ENCODE data around the gene TAF12. TPM values are rescaled to one million over a fixed set of nuclear protein-coding genes. Genes with fewer than 3 reads are reported as not detected.

Gene TAF12
- total RNA-seq, 1 experiment from 2014 or later = 18.6 TPM

- Mint-ChIP-seq H3K27ac (no peak overlapping the region), H3K9me3 (peaks cover 3% of the 10 kb centered on the region; the same call in 1 of the 2 replicates), H3K4me1 (no peaks in the 10 kb centered on the region), H3K27me3 (ENCODE audit: low read depth) (no peaks in the 10 kb centered on the region), H3K36me3 (peaks cover 3% of the 10 kb centered on the region; the same call in 1 of the 2 replicates), H3K4me3 (no peak overlapping the region)
- TF ChIP-seq TEAD4 (CRISPR knock-in tag; IDR thresholded peaks at IDR 0.05) (no peak), ZNF425 (CRISPR knock-in tag; conservative IDR thresholded peaks at IDR 0.05) (no peak), JUN (CRISPR knock-in tag; IDR thresholded peaks at IDR 0.05) (no peak)
- TF ChIP-seq, protein P1, sequence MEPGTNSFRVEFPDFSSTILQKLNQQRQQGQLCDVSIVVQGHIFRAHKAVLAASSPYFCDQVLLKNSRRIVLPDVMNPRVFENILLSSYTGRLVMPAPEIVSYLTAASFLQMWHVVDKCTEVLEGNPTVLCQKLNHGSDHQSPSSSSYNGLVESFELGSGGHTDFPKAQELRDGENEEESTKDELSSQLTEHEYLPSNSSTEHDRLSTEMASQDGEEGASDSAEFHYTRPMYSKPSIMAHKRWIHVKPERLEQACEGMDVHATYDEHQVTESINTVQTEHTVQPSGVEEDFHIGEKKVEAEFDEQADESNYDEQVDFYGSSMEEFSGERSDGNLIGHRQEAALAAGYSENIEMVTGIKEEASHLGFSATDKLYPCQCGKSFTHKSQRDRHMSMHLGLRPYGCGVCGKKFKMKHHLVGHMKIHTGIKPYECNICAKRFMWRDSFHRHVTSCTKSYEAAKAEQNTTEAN (CRISPR knock-in tag; IDR thresholded peaks at IDR 0.05) = no peak
- TF ChIP-seq, protein P2, sequence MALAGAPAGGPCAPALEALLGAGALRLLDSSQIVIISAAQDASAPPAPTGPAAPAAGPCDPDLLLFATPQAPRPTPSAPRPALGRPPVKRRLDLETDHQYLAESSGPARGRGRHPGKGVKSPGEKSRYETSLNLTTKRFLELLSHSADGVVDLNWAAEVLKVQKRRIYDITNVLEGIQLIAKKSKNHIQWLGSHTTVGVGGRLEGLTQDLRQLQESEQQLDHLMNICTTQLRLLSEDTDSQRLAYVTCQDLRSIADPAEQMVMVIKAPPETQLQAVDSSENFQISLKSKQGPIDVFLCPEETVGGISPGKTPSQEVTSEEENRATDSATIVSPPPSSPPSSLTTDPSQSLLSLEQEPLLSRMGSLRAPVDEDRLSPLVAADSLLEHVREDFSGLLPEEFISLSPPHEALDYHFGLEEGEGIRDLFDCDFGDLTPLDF (CRISPR knock-in tag; IDR thresholded peaks at IDR 0.05) = no peak
- CTCF ChIA-PET = no interaction called here
- POLR2A ChIA-PET = no interaction called here
- DNase-seq (ENCODE audit: low spot score) (no peak), ATAC-seq (no peak)
These were observed 10.3 kb downstream of the TAF12 start for GRCh38 chr1:28632560-28632959.

DNA sequence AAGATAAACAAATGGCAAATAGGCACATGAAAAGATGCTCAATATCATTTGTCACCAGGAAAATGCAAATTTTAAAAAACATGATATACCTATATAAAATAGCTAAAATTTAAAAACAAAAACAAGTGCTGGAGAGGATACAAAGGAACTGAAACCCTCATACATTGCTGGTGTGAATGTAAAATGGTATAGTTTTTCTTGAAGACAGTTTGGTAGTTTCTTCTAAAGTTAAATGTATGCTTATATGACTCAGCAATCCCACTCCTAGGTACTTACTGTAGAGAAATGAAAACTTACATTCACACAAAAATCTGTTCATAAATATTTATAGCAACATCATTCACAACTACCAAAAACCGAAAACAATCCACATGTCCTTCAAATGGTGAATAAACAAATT lies 11.2 kb downstream of the TAF12 start:
- Mint-ChIP-seq H3K4me3 (no peak overlapping the region), H3K36me3 (peaks cover 3% of the 10 kb centered on the region; the same call in 1 of the 2 replicates), H3K4me1 (no peaks in the 10 kb centered on the region), H3K27ac (no peak overlapping the region), H3K27me3 (ENCODE audit: low read depth) (no peaks in the 10 kb centered on the region), H3K9me3 (peaks cover 4% of the 10 kb centered on the region; the same call in 1 of the 2 replicates)
- ChIA-PET CTCF (no interaction called here), POLR2A (interaction anchor here (0.6 kb wide), 1 partner anchor 479 kb away, joined by 6 read pairs; no protein-coding TSS in a partner anchor)
- no peak for DNase-seq (ENCODE audit: low spot score)
- ATAC-seq = no peak
- TF ChIP-seq RELA (CRISPR knock-in tag; IDR thresholded peaks at IDR 0.05; ENCODE audit: borderline replicate concordance) = no peak
- TF ChIP-seq, protein P3, sequence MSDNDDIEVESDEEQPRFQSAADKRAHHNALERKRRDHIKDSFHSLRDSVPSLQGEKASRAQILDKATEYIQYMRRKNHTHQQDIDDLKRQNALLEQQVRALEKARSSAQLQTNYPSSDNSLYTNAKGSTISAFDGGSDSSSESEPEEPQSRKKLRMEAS (CRISPR knock-in tag; IDR thresholded peaks at IDR 0.05) = no peak
- no peak for TF ChIP-seq GTF2I (CRISPR knock-in tag; conservative IDR thresholded peaks at IDR 0.05)
- TF ChIP-seq, protein P4, sequence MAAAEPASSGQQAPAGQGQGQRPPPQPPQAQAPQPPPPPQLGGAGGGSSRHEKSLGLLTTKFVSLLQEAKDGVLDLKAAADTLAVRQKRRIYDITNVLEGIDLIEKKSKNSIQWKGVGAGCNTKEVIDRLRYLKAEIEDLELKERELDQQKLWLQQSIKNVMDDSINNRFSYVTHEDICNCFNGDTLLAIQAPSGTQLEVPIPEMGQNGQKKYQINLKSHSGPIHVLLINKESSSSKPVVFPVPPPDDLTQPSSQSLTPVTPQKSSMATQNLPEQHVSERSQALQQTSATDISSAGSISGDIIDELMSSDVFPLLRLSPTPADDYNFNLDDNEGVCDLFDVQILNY (CRISPR knock-in tag; IDR thresholded peaks at IDR 0.05) = no peak
- TF ChIP-seq MYBL2 (CRISPR knock-in tag; IDR thresholded peaks at IDR 0.05) = no peak
- TF ChIP-seq, protein P2 (CRISPR knock-in tag; IDR thresholded peaks at IDR 0.05) = no peak
- no peak for TF ChIP-seq FOXK1 (CRISPR knock-in tag; IDR thresholded peaks at IDR 0.05)
- TF ChIP-seq, protein P5, sequence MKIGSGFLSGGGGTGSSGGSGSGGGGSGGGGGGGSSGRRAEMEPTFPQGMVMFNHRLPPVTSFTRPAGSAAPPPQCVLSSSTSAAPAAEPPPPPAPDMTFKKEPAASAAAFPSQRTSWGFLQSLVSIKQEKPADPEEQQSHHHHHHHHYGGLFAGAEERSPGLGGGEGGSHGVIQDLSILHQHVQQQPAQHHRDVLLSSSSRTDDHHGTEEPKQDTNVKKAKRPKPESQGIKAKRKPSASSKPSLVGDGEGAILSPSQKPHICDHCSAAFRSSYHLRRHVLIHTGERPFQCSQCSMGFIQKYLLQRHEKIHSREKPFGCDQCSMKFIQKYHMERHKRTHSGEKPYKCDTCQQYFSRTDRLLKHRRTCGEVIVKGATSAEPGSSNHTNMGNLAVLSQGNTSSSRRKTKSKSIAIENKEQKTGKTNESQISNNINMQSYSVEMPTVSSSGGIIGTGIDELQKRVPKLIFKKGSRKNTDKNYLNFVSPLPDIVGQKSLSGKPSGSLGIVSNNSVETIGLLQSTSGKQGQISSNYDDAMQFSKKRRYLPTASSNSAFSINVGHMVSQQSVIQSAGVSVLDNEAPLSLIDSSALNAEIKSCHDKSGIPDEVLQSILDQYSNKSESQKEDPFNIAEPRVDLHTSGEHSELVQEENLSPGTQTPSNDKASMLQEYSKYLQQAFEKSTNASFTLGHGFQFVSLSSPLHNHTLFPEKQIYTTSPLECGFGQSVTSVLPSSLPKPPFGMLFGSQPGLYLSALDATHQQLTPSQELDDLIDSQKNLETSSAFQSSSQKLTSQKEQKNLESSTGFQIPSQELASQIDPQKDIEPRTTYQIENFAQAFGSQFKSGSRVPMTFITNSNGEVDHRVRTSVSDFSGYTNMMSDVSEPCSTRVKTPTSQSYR (CRISPR knock-in tag; IDR thresholded peaks at IDR 0.05) = no peak
- no peak for TF ChIP-seq ZNF232 (CRISPR knock-in tag; IDR thresholded peaks at IDR 0.05)
- no peak for TF ChIP-seq ATF1 (CRISPR knock-in tag; IDR thresholded peaks at IDR 0.05)
- TF ChIP-seq, protein P6, sequence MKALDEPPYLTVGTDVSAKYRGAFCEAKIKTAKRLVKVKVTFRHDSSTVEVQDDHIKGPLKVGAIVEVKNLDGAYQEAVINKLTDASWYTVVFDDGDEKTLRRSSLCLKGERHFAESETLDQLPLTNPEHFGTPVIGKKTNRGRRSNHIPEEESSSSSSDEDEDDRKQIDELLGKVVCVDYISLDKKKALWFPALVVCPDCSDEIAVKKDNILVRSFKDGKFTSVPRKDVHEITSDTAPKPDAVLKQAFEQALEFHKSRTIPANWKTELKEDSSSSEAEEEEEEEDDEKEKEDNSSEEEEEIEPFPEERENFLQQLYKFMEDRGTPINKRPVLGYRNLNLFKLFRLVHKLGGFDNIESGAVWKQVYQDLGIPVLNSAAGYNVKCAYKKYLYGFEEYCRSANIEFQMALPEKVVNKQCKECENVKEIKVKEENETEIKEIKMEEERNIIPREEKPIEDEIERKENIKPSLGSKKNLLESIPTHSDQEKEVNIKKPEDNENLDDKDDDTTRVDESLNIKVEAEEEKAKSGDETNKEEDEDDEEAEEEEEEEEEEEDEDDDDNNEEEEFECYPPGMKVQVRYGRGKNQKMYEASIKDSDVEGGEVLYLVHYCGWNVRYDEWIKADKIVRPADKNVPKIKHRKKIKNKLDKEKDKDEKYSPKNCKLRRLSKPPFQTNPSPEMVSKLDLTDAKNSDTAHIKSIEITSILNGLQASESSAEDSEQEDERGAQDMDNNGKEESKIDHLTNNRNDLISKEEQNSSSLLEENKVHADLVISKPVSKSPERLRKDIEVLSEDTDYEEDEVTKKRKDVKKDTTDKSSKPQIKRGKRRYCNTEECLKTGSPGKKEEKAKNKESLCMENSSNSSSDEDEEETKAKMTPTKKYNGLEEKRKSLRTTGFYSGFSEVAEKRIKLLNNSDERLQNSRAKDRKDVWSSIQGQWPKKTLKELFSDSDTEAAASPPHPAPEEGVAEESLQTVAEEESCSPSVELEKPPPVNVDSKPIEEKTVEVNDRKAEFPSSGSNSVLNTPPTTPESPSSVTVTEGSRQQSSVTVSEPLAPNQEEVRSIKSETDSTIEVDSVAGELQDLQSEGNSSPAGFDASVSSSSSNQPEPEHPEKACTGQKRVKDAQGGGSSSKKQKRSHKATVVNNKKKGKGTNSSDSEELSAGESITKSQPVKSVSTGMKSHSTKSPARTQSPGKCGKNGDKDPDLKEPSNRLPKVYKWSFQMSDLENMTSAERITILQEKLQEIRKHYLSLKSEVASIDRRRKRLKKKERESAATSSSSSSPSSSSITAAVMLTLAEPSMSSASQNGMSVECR (CRISPR knock-in tag; IDR thresholded peaks at IDR 0.05; ENCODE audit: borderline replicate concordance) = no peak
- TF ChIP-seq CDX4 (CRISPR knock-in tag; IDR thresholded peaks at IDR 0.05; ENCODE audit: borderline replicate concordance) = no peak
- TF ChIP-seq TCF7 (CRISPR knock-in tag; IDR thresholded peaks at IDR 0.05; ENCODE audit: low read depth) = no peak
- TF ChIP-seq NFATC4 (CRISPR knock-in tag; IDR thresholded peaks at IDR 0.05) = no peak
- TF ChIP-seq CREB1 (CRISPR knock-in tag; IDR thresholded peaks at IDR 0.05) = no peak
- TF ChIP-seq SOX15 (CRISPR knock-in tag; IDR thresholded peaks at IDR 0.05) = no peak
